Cardiac muscle cell (in vitro differentiated cells and primary cell): Measurements from ENCODE around the gene AUTS2. TPM values are rescaled to one million over a fixed set of nuclear protein-coding genes. Genes with fewer than 3 reads are reported as not detected.

Experiments used
- DNase-seq, 2 donors: peaks; one replicate each; pipeline versions ENCODE4 v3.0.0 to v3.0.0-alpha.2; 2010 to 2017; ENCODE audit warnings: low read depth in 1 of 2, low spot score in 1 of 2
- H3K27ac ChIP-seq: fragments of 200-600 bp; sonication (generic); 2 replicates; pipeline ENCODE4 v1.5.1; 2016
- H3K27me3 ChIP-seq: fragments of 200-600 bp; sonication (generic); 2 replicates; pipeline ENCODE4 v1.6.0; 2016; ENCODE audit warnings: control low read depth
- H3K36me3 ChIP-seq: fragments of 200-600 bp; sonication (generic); 2 replicates; pipeline ENCODE4 v1.5.1; 2016; ENCODE audit warnings: control low read depth
- H3K4me1 ChIP-seq: fragments of 200-600 bp; sonication (generic); 2 replicates; pipeline ENCODE4 v1.8.1; 2017; ENCODE audit warnings: low read depth, mild to moderate bottlenecking, mixed run types
- H3K4me3 ChIP-seq: fragments of 200-600 bp; sonication (generic); 2 replicates; pipeline ENCODE4 v1.5.1; 2016; ENCODE audit warnings: mild to moderate bottlenecking
- H3K9me3 ChIP-seq: fragments of 200-600 bp; sonication (generic); 2 replicates; pipeline ENCODE4 v1.5.1; 2017; ENCODE audit warnings: low read depth, mild to moderate bottlenecking, control low read depth
- polyA plus RNA-seq: library from polyadenylated mRNA; unstranded; fragments of >200 nt; fragmentation: Nextera tagmentation; extraction: Ambion mirVana; gene quantifications from 2 replicates; pipeline ENCODE4 v1.2.1, GENCODE V29; 2016
- total RNA-seq: library from RNA; depleted of rRNA; stranded (reverse); fragments of >200 nt; gene quantifications from 2 replicates; pipeline ENCODE4 v1.2.3, GENCODE V29; 2016
- TF ChIP-seq, protein P1 (sequence below): IDR thresholded peaks from 2 replicates; pipeline ENCODE4 v1.5.1; 2012; ENCODE audit warnings: low read depth, mild to moderate bottlenecking, low read length

The AUTS2 gene
- total and polyA plus RNA-seq, 2 experiments from 2014 or later, result 41.0 to 45.5 TPM

DNA sequence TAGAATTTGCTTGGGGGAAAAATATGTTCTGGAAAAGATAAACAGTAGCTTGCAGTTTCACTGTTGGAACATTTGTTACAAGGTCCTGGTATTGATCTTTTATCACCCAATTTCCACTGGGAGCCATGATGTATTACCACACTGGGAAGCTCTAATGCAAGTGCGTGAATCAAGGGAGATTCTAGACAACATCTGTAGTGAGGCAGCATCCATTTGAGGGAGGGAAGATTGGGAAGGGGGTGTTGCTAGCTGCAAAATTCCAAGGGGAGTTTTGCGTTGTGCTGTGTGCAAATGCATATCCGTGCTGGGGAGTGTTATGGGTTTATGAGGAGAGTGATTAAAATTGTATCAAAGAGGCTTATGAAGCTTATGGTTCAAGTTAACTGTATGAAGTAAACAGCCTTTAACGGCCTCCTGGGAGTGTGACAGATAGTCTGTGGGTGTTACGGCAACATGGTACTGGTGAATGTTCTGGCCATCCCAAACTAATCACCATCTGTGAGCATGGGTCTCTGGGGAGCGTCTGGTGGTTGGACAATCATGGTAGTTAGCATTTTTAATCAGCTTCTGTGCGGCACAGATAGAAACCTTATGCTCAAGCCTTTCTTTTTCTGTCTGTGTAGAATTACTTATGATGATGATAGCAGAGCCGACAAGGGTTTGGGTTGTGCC, 931.8 kb downstream of the AUTS2 start:
- Histone ChIP-seq H3K36me3 (no peaks in the 10 kb centered on the region), H3K27ac (no peak overlapping the region), H3K9me3 (no peaks in the 10 kb centered on the region), H3K27me3 (no peaks in the 10 kb centered on the region), H3K4me3 (no peak overlapping the region), H3K4me1 (peaks cover 8% of the 10 kb centered on the region)
- TF ChIP-seq, protein P1, sequence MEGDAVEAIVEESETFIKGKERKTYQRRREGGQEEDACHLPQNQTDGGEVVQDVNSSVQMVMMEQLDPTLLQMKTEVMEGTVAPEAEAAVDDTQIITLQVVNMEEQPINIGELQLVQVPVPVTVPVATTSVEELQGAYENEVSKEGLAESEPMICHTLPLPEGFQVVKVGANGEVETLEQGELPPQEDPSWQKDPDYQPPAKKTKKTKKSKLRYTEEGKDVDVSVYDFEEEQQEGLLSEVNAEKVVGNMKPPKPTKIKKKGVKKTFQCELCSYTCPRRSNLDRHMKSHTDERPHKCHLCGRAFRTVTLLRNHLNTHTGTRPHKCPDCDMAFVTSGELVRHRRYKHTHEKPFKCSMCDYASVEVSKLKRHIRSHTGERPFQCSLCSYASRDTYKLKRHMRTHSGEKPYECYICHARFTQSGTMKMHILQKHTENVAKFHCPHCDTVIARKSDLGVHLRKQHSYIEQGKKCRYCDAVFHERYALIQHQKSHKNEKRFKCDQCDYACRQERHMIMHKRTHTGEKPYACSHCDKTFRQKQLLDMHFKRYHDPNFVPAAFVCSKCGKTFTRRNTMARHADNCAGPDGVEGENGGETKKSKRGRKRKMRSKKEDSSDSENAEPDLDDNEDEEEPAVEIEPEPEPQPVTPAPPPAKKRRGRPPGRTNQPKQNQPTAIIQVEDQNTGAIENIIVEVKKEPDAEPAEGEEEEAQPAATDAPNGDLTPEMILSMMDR, result no peak
- DNase-seq, result peak in 1 of 2 donors; percentile 16

- Histone ChIP-seq H3K4me1 (no peaks in the 10 kb centered on the region), H3K27ac (no peak overlapping the region), H3K4me3 (no peak overlapping the region), H3K9me3 (no peaks in the 10 kb centered on the region), H3K36me3 (no peaks in the 10 kb centered on the region), H3K27me3 (no peaks in the 10 kb centered on the region)
- TF ChIP-seq, protein P1, result no peak
- no peak for DNase-seq
Measured at GRCh38 chr7:70533614-70534013, 935.3 kb downstream of the AUTS2 start.

DNA sequence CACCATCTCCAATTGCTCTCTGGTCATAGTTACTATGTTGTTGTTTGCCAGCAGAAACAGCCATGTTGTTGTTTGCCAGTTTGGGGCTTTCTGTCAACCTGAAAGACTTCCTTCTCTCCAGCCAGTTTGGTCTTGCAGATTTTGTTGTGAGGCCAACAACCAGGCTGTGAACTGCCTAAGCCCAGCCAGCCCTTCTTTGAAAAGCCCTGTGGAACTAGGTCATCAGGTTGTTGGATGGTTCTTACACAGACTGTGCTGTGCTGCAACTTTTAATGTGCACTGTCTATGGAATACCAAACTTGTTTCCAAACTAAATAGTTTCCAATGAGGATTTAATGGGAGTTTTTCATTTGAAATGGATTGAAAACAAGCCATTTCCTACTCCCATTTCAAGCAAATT, 940.9 kb downstream of the AUTS2 start:
- H3K9me3 ChIP-seq, result no peaks in the 10 kb centered on the region
- H3K27me3 ChIP-seq, result no peaks in the 10 kb centered on the region
- peaks cover 16% of the 10 kb centered on the region for H3K4me1 ChIP-seq
- no peak overlapping the region for H3K4me3 ChIP-seq
- no peaks in the 10 kb centered on the region for H3K36me3 ChIP-seq
- H3K27ac ChIP-seq, result no peak overlapping the region
- DNase-seq, result no peak
- TF ChIP-seq, protein P1, result no peak

GRCh38 chr7:70539617-70540016, 941.3 kb downstream of the AUTS2 start:
- DNase-seq, result no peak
- H3K4me3 ChIP-seq, result no peak overlapping the region
- H3K27me3 ChIP-seq, result no peaks in the 10 kb centered on the region
- H3K27ac ChIP-seq, result no peak overlapping the region
- no peaks in the 10 kb centered on the region for H3K9me3 ChIP-seq
- H3K4me1 ChIP-seq, result peaks cover 18% of the 10 kb centered on the region
- TF ChIP-seq, protein P1, result no peak
- H3K36me3 ChIP-seq, result no peaks in the 10 kb centered on the region

DNA sequence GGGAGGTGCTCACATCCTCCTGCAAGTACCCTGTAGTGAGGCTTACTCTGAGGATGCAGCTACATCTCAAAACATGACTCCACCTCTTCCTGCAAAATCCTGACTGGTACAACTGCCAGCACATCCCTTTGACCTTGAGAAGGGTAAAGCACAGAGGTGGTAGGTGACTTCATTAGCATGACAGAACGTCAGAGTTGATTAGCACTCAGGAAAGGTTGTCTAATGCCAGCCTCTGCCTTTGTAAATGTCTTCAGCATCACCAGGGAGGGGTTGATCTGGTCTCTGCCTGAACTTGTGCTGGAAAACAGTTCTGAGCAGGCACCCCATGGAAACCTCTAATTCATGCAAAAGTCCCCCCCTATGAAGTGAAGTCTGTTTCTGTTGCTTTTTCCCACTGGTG, 942.4 kb downstream of the AUTS2 start:
- no peak for DNase-seq
- no peaks in the 10 kb centered on the region for H3K36me3 ChIP-seq
- TF ChIP-seq, protein P1, result no peak

More for the DNA sequence above, 942.4 kb downstream of the AUTS2 start:
- peaks cover 18% of the 10 kb centered on the region for H3K4me1 ChIP-seq
- no peak overlapping the region for H3K27ac ChIP-seq
- H3K27me3 ChIP-seq, result no peaks in the 10 kb centered on the region
- H3K4me3 ChIP-seq, result no peak overlapping the region
- no peaks in the 10 kb centered on the region for H3K9me3 ChIP-seq
